Body of pancreas (tissue), 4 donors: ENCODE measurements around the gene TMEM167A.

ENCODE experiments used
- POLR2A ChIP-seq, 3 donors: fragments of 450-650 bp; IDR thresholded peaks; one replicate each; pipeline ENCODE4 v1.6.1; 2016; ENCODE audit warnings: antibody characterized with exemption in 3 of 3, mild to moderate bottlenecking in 2 of 3
- TF ChIP-seq, protein P1 (sequence below), 7 experiments: fragments of 450-650 bp in 4 of 7; fragments of 200-600 bp in 3 of 7; sonication (generic) in 3 of 7; IDR thresholded peaks; one replicate each; pipeline ENCODE4 v1.5.1; 2016 to 2019; ENCODE audit warnings: antibody characterized with exemption in 7 of 7

- TF ChIP-seq, protein P1, sequence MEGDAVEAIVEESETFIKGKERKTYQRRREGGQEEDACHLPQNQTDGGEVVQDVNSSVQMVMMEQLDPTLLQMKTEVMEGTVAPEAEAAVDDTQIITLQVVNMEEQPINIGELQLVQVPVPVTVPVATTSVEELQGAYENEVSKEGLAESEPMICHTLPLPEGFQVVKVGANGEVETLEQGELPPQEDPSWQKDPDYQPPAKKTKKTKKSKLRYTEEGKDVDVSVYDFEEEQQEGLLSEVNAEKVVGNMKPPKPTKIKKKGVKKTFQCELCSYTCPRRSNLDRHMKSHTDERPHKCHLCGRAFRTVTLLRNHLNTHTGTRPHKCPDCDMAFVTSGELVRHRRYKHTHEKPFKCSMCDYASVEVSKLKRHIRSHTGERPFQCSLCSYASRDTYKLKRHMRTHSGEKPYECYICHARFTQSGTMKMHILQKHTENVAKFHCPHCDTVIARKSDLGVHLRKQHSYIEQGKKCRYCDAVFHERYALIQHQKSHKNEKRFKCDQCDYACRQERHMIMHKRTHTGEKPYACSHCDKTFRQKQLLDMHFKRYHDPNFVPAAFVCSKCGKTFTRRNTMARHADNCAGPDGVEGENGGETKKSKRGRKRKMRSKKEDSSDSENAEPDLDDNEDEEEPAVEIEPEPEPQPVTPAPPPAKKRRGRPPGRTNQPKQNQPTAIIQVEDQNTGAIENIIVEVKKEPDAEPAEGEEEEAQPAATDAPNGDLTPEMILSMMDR (IDR thresholded peaks at IDR 0.05) = no peak
- TF ChIP-seq POLR2A (IDR thresholded peaks at IDR 0.05) = no peak
Observed at GRCh38 chr5:83085106-83085505, 7.9 kb upstream of the TMEM167A start.
